Sigmoid colon (tissue), 4 donors: ENCODE data around the gene METRNL.

Experiments
- CTCF ChIP-seq, 4 experiments: fragments of 450-650 bp in 3 of 4; fragments of 200-600 bp in 1 of 4; IDR thresholded peaks; one replicate each; pipeline ENCODE4 v1.5.1; 2016 to 2019; ENCODE audit warnings: antibody characterized with exemption in 4 of 4, mild to moderate bottlenecking in 3 of 4, moderate library complexity in 2 of 4
- POLR2A ChIP-seq, 2 donors: fragments of 450-650 bp; IDR thresholded peaks; one replicate each; pipeline ENCODE4 v1.6.1; 2016; ENCODE audit warnings: antibody characterized with exemption in 2 of 2, mild to moderate bottlenecking in 2 of 2, moderate library complexity in 2 of 2
- POLR2AphosphoS5 ChIP-seq, 4 donors: sonication (generic); formaldehyde crosslinking; IDR thresholded peaks; one replicate each; pipeline ENCODE4 v1.6.1; 2017; ENCODE audit warnings: antibody characterized with exemption in 4 of 4

GRCh38 chr17:83036666-83037065 lies 42.7 kb upstream of the METRNL start:
- TF ChIP-seq CTCF (IDR thresholded peaks at IDR 0.05), result no peak
- no peak for TF ChIP-seq POLR2A (IDR thresholded peaks at IDR 0.05)
- no peak for TF ChIP-seq POLR2AphosphoS5 (IDR thresholded peaks at IDR 0.05)
